Esophagus squamous epithelium (tissue), 5 donors: ENCODE results near the gene STAG3. TPM values are rescaled to one million over a fixed set of nuclear protein-coding genes. Genes with fewer than 3 reads are reported as not detected.
"Not testable (repeated sequence)": the region's sequence is repeated elsewhere in the genome, so short reads cannot be mapped to it uniquely, and the experiment has no call there.

Source experiments
- DNase-seq: peaks from one replicate; lab custom pipeline; 2025; lab: John Stamatoyannopoulos, UW
- H3K27ac ChIP-seq, 4 donors: fragments of 200-600 bp; sonication (generic); one replicate each; pipeline ENCODE4 v1.5.1; 2016 to 2019; ENCODE audit warnings: mild to moderate bottlenecking in 1 of 4
- H3K27me3 ChIP-seq, 4 donors: fragments of 200-600 bp; sonication (generic); 1 replicate in 3 of 4; 2 replicates in 1 of 4; pipeline versions ENCODE4 v1.5.1 to v1.6.0; 2017 to 2021; ENCODE audit warnings: antibody characterized with exemption in 1 of 4
- H3K36me3 ChIP-seq, 3 donors: fragments of 200-600 bp; sonication (generic); one replicate each; pipeline ENCODE4 v1.5.1; 2016 to 2019
- H3K4me1 ChIP-seq, 3 donors: fragments of 200-600 bp; sonication (generic); one replicate each; pipeline ENCODE4 v1.5.1; 2017 to 2019
- H3K4me3 ChIP-seq, 4 donors: fragments of 200-600 bp; sonication (generic); 1 replicate in 3 of 4; 2 replicates in 1 of 4; pipeline ENCODE4 v1.5.1; 2016 to 2019; ENCODE audit warnings: mild to moderate bottlenecking in 2 of 4, moderate library complexity in 1 of 4
- H3K9me3 ChIP-seq, 3 donors: fragments of 200-600 bp; sonication (generic); one replicate each; pipeline ENCODE4 v1.5.1; 2016 to 2019
- POLR2A ChIP-seq, 4 donors: fragments of 450-650 bp; IDR thresholded peaks; one replicate each; pipeline ENCODE4 v1.6.1; 2017; ENCODE audit warnings: antibody characterized with exemption in 4 of 4, mild to moderate bottlenecking in 4 of 4, moderate library complexity in 3 of 4
- WGBS, 2 donors: methylation state at CpG; one replicate each; pipeline ENCODE4 v1.1.5; 2018; 5-methylcytosine and 5-hydroxymethylcytosine counted together
- intact Hi-C: fragments of 100-400 bp; cut with DNase I; formaldehyde crosslinking; loops from one replicate; pipeline ENCODE4 v1.15.0; 2022
- total RNA-seq, 4 donors: library from RNA; depleted of rRNA; stranded (reverse); fragments of >200 nt; gene quantifications; one replicate each; pipeline ENCODE4 v1.1.0, GENCODE V29; 2016
- TF ChIP-seq, protein P1 (sequence below), 6 experiments: fragments of 450-650 bp in 4 of 6; fragments of 200-600 bp in 2 of 6; sonication (generic) in 2 of 6; IDR thresholded peaks; one replicate each; pipeline ENCODE4 v1.5.1; 2016 to 2019; ENCODE audit warnings: antibody characterized with exemption in 6 of 6, mild to moderate bottlenecking in 4 of 6, moderate library complexity in 4 of 6
- donor health status: DM: yes; HTN: yes; CAD: no.

Gene STAG3
- total RNA-seq, 4 donors from 2014 or later: 0.40 to 0.95 TPM; not detected in 2

DNA sequence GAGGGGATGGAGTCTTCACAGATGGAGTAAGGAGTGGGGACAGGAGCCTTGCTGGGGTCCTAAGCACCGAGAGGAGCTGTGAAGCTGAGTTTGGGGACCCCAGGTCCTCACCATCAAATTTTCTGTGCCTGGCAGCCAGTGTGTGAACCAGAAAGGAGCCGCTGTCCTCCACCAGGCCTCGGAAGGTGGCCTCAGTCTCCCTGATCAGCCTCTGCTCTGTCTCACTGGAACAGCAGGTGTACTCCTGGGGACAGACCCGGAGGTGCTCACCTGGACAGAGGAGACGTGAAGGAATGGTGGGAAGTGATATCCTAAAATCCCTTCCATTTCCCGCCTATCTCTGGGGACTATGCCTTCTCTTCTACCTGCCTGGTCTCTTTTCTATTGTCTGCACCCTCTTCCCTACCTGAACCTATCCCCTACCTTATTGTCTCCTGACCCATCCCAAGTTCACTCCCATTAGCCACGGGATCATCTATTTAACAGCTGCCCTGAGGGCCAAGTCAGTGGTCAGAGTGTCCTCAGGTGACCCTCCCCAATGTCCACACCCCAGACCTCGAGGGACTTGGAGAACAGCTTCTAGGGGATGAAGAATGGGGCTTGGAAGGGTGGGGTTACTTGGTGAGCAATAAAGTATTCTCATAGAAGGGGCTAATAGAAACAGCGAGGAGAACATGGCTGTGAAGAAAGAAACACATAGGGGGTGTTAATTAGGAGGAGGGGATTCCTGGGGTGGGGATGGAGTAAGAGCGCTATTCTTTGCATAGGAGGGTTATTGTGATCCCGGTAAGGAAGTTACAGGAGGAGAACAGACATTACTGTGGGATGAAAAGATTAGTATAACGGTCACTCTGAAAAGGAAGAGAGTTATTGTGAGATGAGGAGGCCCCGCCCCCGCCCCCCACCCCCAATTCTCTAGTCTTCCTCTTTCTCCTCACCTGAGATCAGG, 1.3 kb upstream of the STAG3 start:
- H3K27me3 ChIP-seq: peaks cover 0 to 14% (median 0%) of the 10 kb centered on the region in 4 donors
- H3K4me1 ChIP-seq: peaks cover 8 to 30% (median 17%) of the 10 kb centered on the region in 3 donors
- no peak for DNase-seq
- no peaks in the 10 kb centered on the region for H3K9me3 ChIP-seq
- 36 to 56% methylated on average over 11 to 13 of the region's 14 CpGs for WGBS, 2 donors
- intact Hi-C loops: no loop called here
- H3K27ac ChIP-seq: peak overlapping the region in 1 of 4 donors; percentile 39
- TF ChIP-seq, protein P1, sequence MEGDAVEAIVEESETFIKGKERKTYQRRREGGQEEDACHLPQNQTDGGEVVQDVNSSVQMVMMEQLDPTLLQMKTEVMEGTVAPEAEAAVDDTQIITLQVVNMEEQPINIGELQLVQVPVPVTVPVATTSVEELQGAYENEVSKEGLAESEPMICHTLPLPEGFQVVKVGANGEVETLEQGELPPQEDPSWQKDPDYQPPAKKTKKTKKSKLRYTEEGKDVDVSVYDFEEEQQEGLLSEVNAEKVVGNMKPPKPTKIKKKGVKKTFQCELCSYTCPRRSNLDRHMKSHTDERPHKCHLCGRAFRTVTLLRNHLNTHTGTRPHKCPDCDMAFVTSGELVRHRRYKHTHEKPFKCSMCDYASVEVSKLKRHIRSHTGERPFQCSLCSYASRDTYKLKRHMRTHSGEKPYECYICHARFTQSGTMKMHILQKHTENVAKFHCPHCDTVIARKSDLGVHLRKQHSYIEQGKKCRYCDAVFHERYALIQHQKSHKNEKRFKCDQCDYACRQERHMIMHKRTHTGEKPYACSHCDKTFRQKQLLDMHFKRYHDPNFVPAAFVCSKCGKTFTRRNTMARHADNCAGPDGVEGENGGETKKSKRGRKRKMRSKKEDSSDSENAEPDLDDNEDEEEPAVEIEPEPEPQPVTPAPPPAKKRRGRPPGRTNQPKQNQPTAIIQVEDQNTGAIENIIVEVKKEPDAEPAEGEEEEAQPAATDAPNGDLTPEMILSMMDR (IDR thresholded peaks at IDR 0.05): no peak
- TF ChIP-seq POLR2A (IDR thresholded peaks at IDR 0.05): no peak
- H3K4me3 ChIP-seq: peak overlapping the region; percentile 18 to 66 (median 46)
- no peaks in the 10 kb centered on the region for H3K36me3 ChIP-seq

DNA sequence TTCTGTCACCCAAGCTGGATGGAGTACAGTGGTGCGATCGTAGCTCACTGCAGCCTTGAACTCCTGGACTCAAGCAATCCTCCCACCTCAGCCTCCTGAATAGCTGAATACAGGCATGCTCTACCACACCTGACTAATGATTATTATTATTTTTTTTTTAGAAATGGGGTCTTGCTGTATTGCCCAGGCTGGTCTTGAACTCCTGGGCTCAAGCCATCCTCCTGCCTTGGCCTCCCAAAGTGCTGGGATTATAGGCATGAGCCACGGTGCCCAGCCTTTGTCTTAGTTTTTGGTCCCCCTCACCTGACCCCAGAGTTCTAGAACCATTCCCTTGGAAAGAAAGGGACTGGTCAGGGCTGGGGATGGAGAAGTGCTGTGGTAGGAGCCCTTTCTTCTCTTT, 2.4 kb downstream of the STAG3 start:
- peaks cover 5 to 28% (median 11%) of the 10 kb centered on the region in 3 donors for H3K4me1 ChIP-seq
- H3K9me3 ChIP-seq, H3K27ac ChIP-seq, intact Hi-C loops, DNase-seq, H3K27me3 ChIP-seq, H3K4me3 ChIP-seq, H3K36me3 ChIP-seq: not testable (repeated sequence)
- 95 to 97% methylated on average over 2 to 3 of the region's 3 CpGs for WGBS, 2 donors

DNA sequence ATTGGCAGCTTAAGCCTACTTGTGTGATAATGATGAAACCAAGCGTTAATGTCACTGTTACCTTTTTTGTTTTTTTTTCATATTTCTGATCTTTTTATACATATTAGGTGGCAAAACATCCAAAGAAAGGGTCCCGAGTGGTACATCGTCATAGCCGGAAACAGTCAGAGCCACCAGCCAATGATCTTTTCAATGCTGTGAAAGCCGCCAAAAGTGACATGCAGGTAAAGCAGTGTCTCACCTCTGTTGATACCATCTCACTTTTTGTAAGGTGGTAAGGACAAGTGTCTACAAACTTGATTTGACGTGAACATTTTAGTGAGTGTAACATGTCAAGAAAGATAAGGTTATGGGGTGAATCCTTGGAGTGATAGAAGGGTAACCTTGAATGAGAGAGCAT, 4.9 kb downstream of the STAG3 start:
- H3K27ac ChIP-seq, H3K27me3 ChIP-seq, H3K9me3 ChIP-seq, DNase-seq, H3K4me3 ChIP-seq, intact Hi-C loops, H3K36me3 ChIP-seq: not testable (repeated sequence)
- 72 to 78% methylated on average over 6 of the region's 6 CpGs for WGBS, 2 donors
- H3K4me1 ChIP-seq: peaks cover 0 to 25% (median 4%) of the 10 kb centered on the region in 3 donors

DNA sequence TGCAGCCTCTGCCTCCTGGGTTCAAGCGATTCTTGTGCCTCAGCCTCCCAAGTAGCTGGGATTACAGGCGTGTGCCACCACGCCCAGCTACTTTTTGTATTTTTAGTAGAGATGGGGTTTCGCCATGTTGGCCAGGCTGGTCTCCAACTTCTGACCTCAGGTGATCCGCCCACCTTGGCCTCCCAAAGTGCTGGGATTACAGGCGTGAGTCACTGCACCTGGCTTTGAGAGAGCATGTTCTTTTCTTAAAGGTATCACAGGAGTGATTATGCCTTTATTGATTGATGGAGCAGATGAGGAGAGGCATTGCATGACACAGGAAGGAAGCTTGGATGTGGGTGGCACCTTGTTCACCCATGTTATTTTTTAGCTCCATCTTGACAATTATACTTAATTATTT, 5.4 kb downstream of the STAG3 start:
- H3K4me1 ChIP-seq: peaks cover 0 to 21% (median 0%) of the 10 kb centered on the region in 3 donors
- H3K36me3 ChIP-seq, H3K27me3 ChIP-seq, intact Hi-C loops, DNase-seq, H3K9me3 ChIP-seq, H3K4me3 ChIP-seq, H3K27ac ChIP-seq: not testable (repeated sequence)
- WGBS, 2 donors: 32 to 46% methylated on average over 6 of the region's 6 CpGs

DNA sequence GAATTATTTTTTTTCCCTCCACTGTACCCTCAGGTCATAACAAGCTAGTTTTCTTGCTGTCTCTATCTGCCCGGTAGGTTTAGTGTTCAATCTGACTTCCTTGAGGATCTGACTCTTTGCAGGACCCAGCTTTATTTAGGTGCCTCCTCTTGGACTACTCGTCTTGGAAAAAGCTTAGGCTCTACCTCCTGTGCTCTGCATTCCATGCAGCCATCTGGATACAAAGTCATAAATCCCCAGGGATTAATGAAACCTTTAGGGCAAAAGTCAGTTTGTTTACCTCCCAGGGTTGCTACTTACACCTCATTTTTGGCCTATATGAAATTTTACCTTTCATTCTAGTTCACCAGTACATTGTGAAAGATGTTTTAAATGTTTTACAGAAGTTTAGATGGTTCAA, 8.0 kb downstream of the STAG3 start:
- Histone ChIP-seq H3K36me3 (no peaks in the 10 kb centered on the region), H3K27ac (no peak overlapping the region), H3K27me3 (no peaks in the 10 kb centered on the region), H3K4me3 (no peak overlapping the region), H3K9me3 (no peaks in the 10 kb centered on the region), H3K4me1 (peaks cover 0 to 20% (median 0%) of the 10 kb centered on the region in 3 donors)
- intact Hi-C loops: no loop called here
- TF ChIP-seq, protein P1 (IDR thresholded peaks at IDR 0.05): no peak
- TF ChIP-seq POLR2A (IDR thresholded peaks at IDR 0.05): no peak
- WGBS, 2 donors: 29 to 43% methylated on average over 2 of the region's 2 CpGs
- no peak for DNase-seq

DNA sequence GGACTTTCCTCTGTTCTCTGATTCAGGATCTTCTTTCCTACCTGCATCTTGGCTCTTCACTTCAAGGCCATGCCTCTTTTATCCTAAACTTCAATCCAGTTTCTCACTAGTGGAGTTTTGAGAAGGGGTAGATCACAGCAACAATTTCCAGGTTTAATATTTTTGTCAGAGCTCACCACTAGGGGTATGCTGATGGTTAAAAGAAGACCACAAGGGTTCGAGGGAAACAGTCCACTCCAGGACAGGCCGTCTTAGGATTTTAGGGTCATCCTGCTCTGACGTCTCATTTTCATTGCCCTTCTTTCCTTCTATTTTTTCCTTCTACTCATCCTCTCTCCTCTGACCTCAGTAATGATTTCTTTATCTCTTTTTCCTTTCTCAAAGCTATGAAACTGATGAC, 11.3 kb downstream of the STAG3 start:
- no peak overlapping the region for H3K4me3 ChIP-seq
- TF ChIP-seq, protein P1 (IDR thresholded peaks at IDR 0.05): no peak
- no peak for TF ChIP-seq POLR2A (IDR thresholded peaks at IDR 0.05)
- no peaks in the 10 kb centered on the region for H3K9me3 ChIP-seq
- intact Hi-C loops: no loop called here
- no peak for DNase-seq
- no peaks in the 10 kb centered on the region for H3K27me3 ChIP-seq
- H3K36me3 ChIP-seq: no peaks in the 10 kb centered on the region
- H3K4me1 ChIP-seq: peaks cover 0 to 13% (median 0%) of the 10 kb centered on the region in 3 donors
- no peak overlapping the region for H3K27ac ChIP-seq
- 66 to 76% methylated on average over 3 of the region's 3 CpGs for WGBS, 2 donors
